ENCODE results near the gene SELENOM.
A peak's percentile ranks its signal among the peaks of the same experiment; 100 is the strongest.
"Not testable (repeated sequence)": the region's sequence is repeated elsewhere in the genome, so short reads cannot be mapped to it uniquely, and the experiment has no call there.

Gene SELENOM

GRCh38 chr22:31075961-31076360 is 31.4 kb downstream of the SELENOM start:
- no peak for DNase-seq (ENCODE audit: low read depth)

DNA sequence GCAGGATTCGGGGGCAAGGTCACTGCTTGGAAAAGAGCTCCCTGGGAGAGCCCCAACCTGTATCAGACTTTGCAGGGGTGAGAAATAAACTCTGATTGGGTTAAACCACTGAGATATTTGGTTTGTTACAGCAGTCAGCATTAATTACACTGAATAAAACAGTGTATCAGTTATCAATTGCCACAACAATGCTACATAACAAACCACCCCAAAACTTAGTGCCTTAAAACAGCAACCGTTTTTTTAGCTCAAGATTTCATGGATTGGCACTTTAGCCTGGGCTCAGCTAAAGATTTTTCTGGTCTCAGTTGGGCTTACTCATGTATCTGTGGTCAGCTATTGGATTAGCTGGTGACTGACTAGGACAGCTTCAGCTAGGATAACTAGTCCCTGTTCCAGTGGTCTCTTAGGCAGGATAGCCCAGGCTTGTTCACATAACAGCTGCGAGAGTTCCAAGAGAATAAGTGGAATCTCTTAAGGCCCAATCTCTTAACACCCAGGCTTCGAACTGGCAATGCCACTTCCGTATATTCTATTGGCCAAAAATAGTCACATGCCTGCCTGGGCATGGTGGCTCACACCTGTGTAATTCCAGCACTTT is 33.7 kb downstream of the SELENOM start:
- DNase-seq (ENCODE audit: low read depth), result not testable (repeated sequence)

- not testable (repeated sequence) for DNase-seq (ENCODE audit: low read depth)
Observed at GRCh38 chr22:31073125-31073524, 34.2 kb downstream of the SELENOM start.

GRCh38 chr22:31069691-31070314 is 37.6 kb downstream of the SELENOM start:
- DNase-seq (ENCODE audit: low read depth), result not testable (repeated sequence)

GRCh38 chr22:31068970-31069369 is 38.4 kb downstream of the SELENOM start:
- no peak for DNase-seq (ENCODE audit: low read depth)

- no peak for DNase-seq (ENCODE audit: low read depth)
Observed at GRCh38 chr22:31064369-31064768, 43.0 kb downstream of the SELENOM start.

DNA sequence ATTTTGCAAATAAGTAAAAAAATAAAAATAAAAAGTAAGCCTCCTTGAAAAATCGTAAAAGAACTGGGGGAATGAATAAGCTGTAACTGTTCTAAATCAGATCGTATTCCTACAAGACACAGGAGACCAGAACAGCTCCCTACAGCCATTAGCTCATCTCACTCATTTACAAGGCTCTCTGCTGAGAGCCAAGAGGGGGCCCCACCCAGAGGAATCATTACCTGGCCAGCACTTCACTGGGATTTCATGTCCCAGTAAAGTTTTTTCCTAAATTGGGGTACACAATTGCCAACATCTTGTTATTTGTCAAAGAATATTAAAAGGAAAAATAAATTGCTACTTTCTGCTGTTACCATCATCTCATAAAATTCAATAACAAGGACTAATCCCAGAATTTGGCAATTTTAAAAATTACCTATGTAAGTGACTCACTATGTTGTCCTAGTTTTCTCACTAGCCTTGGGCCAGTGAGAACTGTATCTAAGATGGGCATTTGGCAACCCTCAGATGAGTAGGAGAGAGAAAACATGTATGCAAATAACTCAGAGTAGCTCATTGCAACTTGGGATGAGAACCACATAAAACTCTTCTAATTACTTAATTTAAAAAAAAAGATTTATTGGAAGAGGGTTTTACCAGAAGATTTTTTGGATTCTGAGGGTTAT is 44.7 kb downstream of the SELENOM start:
- no peak for DNase-seq (ENCODE audit: low read depth)

GRCh38 chr22:31059663-31060062 is 47.7 kb downstream of the SELENOM start:
- not testable (repeated sequence) for DNase-seq (ENCODE audit: low read depth)

- no peak for DNase-seq (ENCODE audit: low read depth)
Observed at GRCh38 chr22:31056986-31057599, 50.3 kb downstream of the SELENOM start.

- peak; percentile 96 for DNase-seq (ENCODE audit: low read depth)
Observed at GRCh38 chr22:31055635-31056159, 51.7 kb downstream of the SELENOM start.

DNA sequence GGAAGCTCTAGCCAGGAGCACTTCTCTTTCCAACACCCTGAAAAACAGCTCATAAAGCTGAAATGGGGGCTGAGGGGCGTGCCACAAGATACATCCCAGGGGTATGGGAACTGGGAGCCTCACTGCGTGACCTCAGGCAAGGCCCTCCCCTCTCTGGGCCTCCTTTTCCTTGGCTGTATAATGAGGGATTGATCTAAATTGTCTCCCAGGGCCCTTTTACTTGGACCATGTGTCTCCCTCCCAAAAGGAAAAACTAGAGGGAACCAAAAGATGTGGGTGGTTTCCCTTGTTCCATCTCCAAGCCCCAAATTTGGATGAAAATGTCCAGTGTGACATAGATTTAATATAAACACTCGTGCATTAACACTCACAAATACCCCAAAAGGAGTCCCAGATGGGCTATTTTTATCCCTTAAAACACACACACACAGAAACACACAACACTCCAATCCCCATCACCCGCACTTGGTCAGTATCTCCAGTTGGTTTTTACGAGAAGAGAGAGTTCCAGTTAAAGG is 52.2 kb downstream of the SELENOM start:
- DNase-seq (ENCODE audit: low read depth), result no peak
